ENCODE results near the gene SYNGR3.

- no peak for TF ChIP-seq EZH2 (IDR thresholded peaks at IDR 0.05; ENCODE audit: low read depth)
- TF ChIP-seq CTCF (conservative IDR thresholded peaks at IDR 0.05) = peak; percentile 85
These were observed 14.3 kb downstream of the SYNGR3 start for GRCh38 chr16:2003827-2004641.

Measured in PC-9 (cell line).